ENCODE measurements around the gene TTR. TPM values are rescaled to one million over a fixed set of nuclear protein-coding genes. Genes with fewer than 3 reads are reported as not detected.

TTR gene
- total RNA-seq, 2 donors from 2014 or later, result not detected

GRCh38 chr18:31610286-31611205 is 18.9 kb downstream of the TTR start:
- TF ChIP-seq CTCF (IDR thresholded peaks at IDR 0.05), result no peak
- Histone ChIP-seq H3K9me3 (no peaks in the 10 kb centered on the region), H3K27me3 (no peaks in the 10 kb centered on the region), H3K36me3 (no peaks in the 10 kb centered on the region), H3K27ac (no peak overlapping the region), H3K4me1 (peaks cover 0 to 17% of the 10 kb centered on the region in 2 donors), H3K4me3 (no peak overlapping the region)
- DNase-seq (ENCODE audit: low spot score), result no peak

GRCh38 chr18:31611511-31611910 is 19.8 kb downstream of the TTR start:
- H3K36me3 ChIP-seq, result no peaks in the 10 kb centered on the region
- no peak for DNase-seq (ENCODE audit: low spot score)
- no peaks in the 10 kb centered on the region for H3K9me3 ChIP-seq
- H3K4me1 ChIP-seq, result peaks cover 0 to 17% of the 10 kb centered on the region in 2 donors
- no peak overlapping the region for H3K27ac ChIP-seq
- no peak overlapping the region for H3K4me3 ChIP-seq
- H3K27me3 ChIP-seq, result no peaks in the 10 kb centered on the region
- TF ChIP-seq CTCF (IDR thresholded peaks at IDR 0.05), result no peak

GRCh38 chr18:31612124-31612523 is 20.4 kb downstream of the TTR start:
- Histone ChIP-seq H3K9me3 (no peaks in the 10 kb centered on the region), H3K4me3 (no peak overlapping the region), H3K27ac (no peak overlapping the region), H3K27me3 (no peaks in the 10 kb centered on the region), H3K36me3 (no peaks in the 10 kb centered on the region), H3K4me1 (peaks cover 0 to 17% of the 10 kb centered on the region in 2 donors)
- TF ChIP-seq CTCF (IDR thresholded peaks at IDR 0.05), result no peak
- DNase-seq (ENCODE audit: low spot score), result no peak

GRCh38 chr18:31614044-31614443 is 22.4 kb downstream of the TTR start:
- H3K4me3 ChIP-seq, result no peak overlapping the region
- H3K27ac ChIP-seq, result no peak overlapping the region
- TF ChIP-seq CTCF (IDR thresholded peaks at IDR 0.05), result no peak
- DNase-seq (ENCODE audit: low spot score), result no peak
- H3K36me3 ChIP-seq, result no peaks in the 10 kb centered on the region
- no peaks in the 10 kb centered on the region for H3K9me3 ChIP-seq
- peaks cover 0 to 17% of the 10 kb centered on the region in 2 donors for H3K4me1 ChIP-seq
- no peaks in the 10 kb centered on the region for H3K27me3 ChIP-seq

GRCh38 chr18:31616586-31616985 is 24.9 kb downstream of the TTR start:
- peaks cover 0 to 6% of the 10 kb centered on the region in 2 donors for H3K4me1 ChIP-seq
- no peak overlapping the region for H3K27ac ChIP-seq
- H3K9me3 ChIP-seq, result no peaks in the 10 kb centered on the region
- no peak overlapping the region for H3K4me3 ChIP-seq
- no peaks in the 10 kb centered on the region for H3K36me3 ChIP-seq
- TF ChIP-seq CTCF (IDR thresholded peaks at IDR 0.05), result no peak
- no peak for DNase-seq (ENCODE audit: low spot score)
- H3K27me3 ChIP-seq, result no peaks in the 10 kb centered on the region
